Activated naive CD4-positive, alpha-beta T cell treated with anti-CD3 and anti-CD28 coated beads, Interleukin-2, amount 50 U/mL, for 72 hours (primary cell): ENCODE measurements around the gene ZBTB20. TPM values are rescaled to one million over a fixed set of nuclear protein-coding genes. Genes with fewer than 3 reads are reported as not detected.
A peak's percentile ranks its signal among the peaks of the same experiment; 100 is the strongest.
"Not testable (repeated sequence)": the region's sequence is repeated elsewhere in the genome, so short reads cannot be mapped to it uniquely, and the experiment has no call there.

Experiments
- ATAC-seq, 2 donors: fragments of 150-1000 bp; cut with Tn5 transposase; 2 replicates each; pipeline ENCODE4 v1.10.0; 2021; ENCODE audit warnings: mild to moderate bottlenecking in 2 of 2, moderate library complexity in 2 of 2
- DNase-seq, 2 donors: peaks; one replicate each; pipeline ENCODE4 v3.0.0; 2021 to 2022; ENCODE audit warnings: low spot score in 2 of 2
- H3K27ac Mint-ChIP-seq, 2 donors: one replicate each; pipeline ENCODE4 v1.8.0; 2022; ENCODE audit warnings: mild to moderate bottlenecking in 2 of 2, mixed read lengths in 2 of 2
- H3K36me3 Mint-ChIP-seq, 2 donors: one replicate each; pipeline ENCODE4 v1.8.0; 2022; ENCODE audit warnings: mixed read lengths in 2 of 2
- H3K9me3 Mint-ChIP-seq, 2 donors: one replicate each; pipeline ENCODE4 v1.8.0; 2022; ENCODE audit warnings: mixed read lengths in 2 of 2
- total RNA-seq, 2 donors: library from RNA; stranded (reverse); gene quantifications; one replicate each; pipeline ENCODE4 v1.2.3, GENCODE V29; 2022

The ZBTB20 gene
- 10 to 100 TPM in 1 of 2 donors, 1 to 10 TPM in 1; 9.2 to 10.8 TPM for total RNA-seq

- Mint-ChIP-seq H3K9me3 (peaks cover 3 to 4% of the 10 kb centered on the region in 2 donors), H3K27ac (peak within 1 kb of the TSS; percentile 99), H3K36me3 (peaks cover 12 to 16% of the 10 kb centered on the region in 2 donors)
- DNase-seq (peak; percentile 64 to 77), ATAC-seq (peak; percentile 19 to 36)
Observed at GRCh38 chr3:115146418-115147328, at the start of gene ZBTB20. Gene ZBTB20 (minus strand): TSS chr3:115147288.

- Mint-ChIP-seq H3K36me3 (peaks cover 2 to 6% of the 10 kb centered on the region in 2 donors), H3K9me3 (peaks cover 7 to 24% of the 10 kb centered on the region in 2 donors), H3K27ac (no peak overlapping the region)
- DNase-seq (no peak), ATAC-seq (no peak)
Observed at GRCh38 chr3:115194476-115194875, 47.4 kb upstream of the ZBTB20 start.

- no peak for DNase-seq
- peaks cover 0 to 5% of the 10 kb centered on the region in 2 donors for H3K36me3 Mint-ChIP-seq
- H3K9me3 Mint-ChIP-seq, result peaks cover 7 to 14% of the 10 kb centered on the region in 2 donors
- no peak for ATAC-seq
- no peak overlapping the region for H3K27ac Mint-ChIP-seq
Observed at GRCh38 chr3:115190747-115191146, 43.7 kb upstream of the ZBTB20 start.

- no peak overlapping the region for H3K27ac Mint-ChIP-seq
- peaks cover 7 to 13% of the 10 kb centered on the region in 2 donors for H3K9me3 Mint-ChIP-seq
- no peak for ATAC-seq
- DNase-seq, result no peak
- peaks cover 0 to 5% of the 10 kb centered on the region in 2 donors for H3K36me3 Mint-ChIP-seq
Observed at GRCh38 chr3:115187149-115187757, 40.2 kb upstream of the ZBTB20 start.

- Mint-ChIP-seq H3K36me3 (peaks cover 0 to 5% of the 10 kb centered on the region in 2 donors), H3K9me3 (peaks cover 6 to 7% of the 10 kb centered on the region in 2 donors), H3K27ac (no peak overlapping the region)
- DNase-seq, result no peak
- no peak for ATAC-seq
Observed at GRCh38 chr3:115186351-115187148, 39.5 kb upstream of the ZBTB20 start.

GRCh38 chr3:115184859-115185572, 37.9 kb upstream of the ZBTB20 start:
- not testable (repeated sequence) for DNase-seq, ATAC-seq, H3K36me3 Mint-ChIP-seq, H3K9me3 Mint-ChIP-seq, H3K27ac Mint-ChIP-seq

GRCh38 chr3:115178930-115179329, 31.8 kb upstream of the ZBTB20 start:
- DNase-seq, H3K27ac Mint-ChIP-seq, ATAC-seq, H3K9me3 Mint-ChIP-seq, H3K36me3 Mint-ChIP-seq: not testable (repeated sequence)

- ATAC-seq, result no peak
- Mint-ChIP-seq H3K36me3 (no peaks in the 10 kb centered on the region), H3K9me3 (no peaks in the 10 kb centered on the region), H3K27ac (no peak overlapping the region)
- DNase-seq, result no peak
Observed at GRCh38 chr3:115169808-115170207, 22.7 kb upstream of the ZBTB20 start.

- Mint-ChIP-seq H3K27ac (peak overlapping the region in 1 of 2 donors; percentile 40), H3K36me3 (peaks cover 5 to 6% of the 10 kb centered on the region in 2 donors), H3K9me3 (peaks cover 5 to 6% of the 10 kb centered on the region in 2 donors)
- ATAC-seq, result peak; percentile 43 to 61
- DNase-seq, result no peak
Observed at GRCh38 chr3:115165701-115166100, 18.6 kb upstream of the ZBTB20 start.

GRCh38 chr3:115165266-115165665, 18.2 kb upstream of the ZBTB20 start:
- ATAC-seq, result peak; percentile 61 to 65
- DNase-seq, result no peak
- Mint-ChIP-seq H3K9me3 (peaks cover 5 to 6% of the 10 kb centered on the region in 2 donors), H3K36me3 (peaks cover 5 to 6% of the 10 kb centered on the region in 2 donors), H3K27ac (peak overlapping the region; percentile 40 to 52)

- Mint-ChIP-seq H3K27ac (peak overlapping the region in 1 of 2 donors; percentile 40), H3K9me3 (peaks cover 5 to 6% of the 10 kb centered on the region in 2 donors), H3K36me3 (peaks cover 5 to 6% of the 10 kb centered on the region in 2 donors)
- ATAC-seq (peak; percentile 13 to 34), DNase-seq (no peak)
Observed at GRCh38 chr3:115164374-115165221, 17.5 kb upstream of the ZBTB20 start.

- no peak for DNase-seq
- Mint-ChIP-seq H3K27ac (no peak overlapping the region), H3K36me3 (peaks cover 6 to 19% of the 10 kb centered on the region in 2 donors), H3K9me3 (peaks cover 5 to 16% of the 10 kb centered on the region in 2 donors)
- ATAC-seq, result no peak
Observed at GRCh38 chr3:115162759-115163158, 15.7 kb upstream of the ZBTB20 start.

- DNase-seq (no peak), ATAC-seq (no peak)
- H3K9me3 Mint-ChIP-seq, result peaks cover 5 to 16% of the 10 kb centered on the region in 2 donors
- no peak overlapping the region for H3K27ac Mint-ChIP-seq
- peaks cover 6 to 19% of the 10 kb centered on the region in 2 donors for H3K36me3 Mint-ChIP-seq
Observed at GRCh38 chr3:115161866-115162265, 14.8 kb upstream of the ZBTB20 start.

GRCh38 chr3:115161168-115161834, 14.2 kb upstream of the ZBTB20 start:
- H3K27ac Mint-ChIP-seq, result no peak overlapping the region
- ATAC-seq (no peak), DNase-seq (no peak)
- H3K9me3 Mint-ChIP-seq, result peaks cover 5 to 16% of the 10 kb centered on the region in 2 donors
- H3K36me3 Mint-ChIP-seq, result peaks cover 6 to 19% of the 10 kb centered on the region in 2 donors

- peaks cover 6 to 19% of the 10 kb centered on the region in 2 donors for H3K36me3 Mint-ChIP-seq
- DNase-seq (no peak), ATAC-seq (peak in 1 of 2 donors; percentile 24)
- H3K9me3 Mint-ChIP-seq, result peaks cover 5 to 16% of the 10 kb centered on the region in 2 donors
- no peak overlapping the region for H3K27ac Mint-ChIP-seq
Observed at GRCh38 chr3:115160295-115160694, 13.2 kb upstream of the ZBTB20 start.
